Measurements from ENCODE around the gene DCTN3. TPM values are rescaled to one million over a fixed set of nuclear protein-coding genes. Genes with fewer than 3 reads are reported as not detected.

The DCTN3 gene
- 72.2 TPM for total RNA-seq (2013)
- polyA plus RNA-seq (100 to 1,000 TPM; 120 to 174 (median 143) TPM), polyA minus RNA-seq (49.2 and 76.1 TPM in 2 replicates), total RNA-seq (3.5 to 22.3 (median 18.7) reads per million in 11 experiments)

DNA sequence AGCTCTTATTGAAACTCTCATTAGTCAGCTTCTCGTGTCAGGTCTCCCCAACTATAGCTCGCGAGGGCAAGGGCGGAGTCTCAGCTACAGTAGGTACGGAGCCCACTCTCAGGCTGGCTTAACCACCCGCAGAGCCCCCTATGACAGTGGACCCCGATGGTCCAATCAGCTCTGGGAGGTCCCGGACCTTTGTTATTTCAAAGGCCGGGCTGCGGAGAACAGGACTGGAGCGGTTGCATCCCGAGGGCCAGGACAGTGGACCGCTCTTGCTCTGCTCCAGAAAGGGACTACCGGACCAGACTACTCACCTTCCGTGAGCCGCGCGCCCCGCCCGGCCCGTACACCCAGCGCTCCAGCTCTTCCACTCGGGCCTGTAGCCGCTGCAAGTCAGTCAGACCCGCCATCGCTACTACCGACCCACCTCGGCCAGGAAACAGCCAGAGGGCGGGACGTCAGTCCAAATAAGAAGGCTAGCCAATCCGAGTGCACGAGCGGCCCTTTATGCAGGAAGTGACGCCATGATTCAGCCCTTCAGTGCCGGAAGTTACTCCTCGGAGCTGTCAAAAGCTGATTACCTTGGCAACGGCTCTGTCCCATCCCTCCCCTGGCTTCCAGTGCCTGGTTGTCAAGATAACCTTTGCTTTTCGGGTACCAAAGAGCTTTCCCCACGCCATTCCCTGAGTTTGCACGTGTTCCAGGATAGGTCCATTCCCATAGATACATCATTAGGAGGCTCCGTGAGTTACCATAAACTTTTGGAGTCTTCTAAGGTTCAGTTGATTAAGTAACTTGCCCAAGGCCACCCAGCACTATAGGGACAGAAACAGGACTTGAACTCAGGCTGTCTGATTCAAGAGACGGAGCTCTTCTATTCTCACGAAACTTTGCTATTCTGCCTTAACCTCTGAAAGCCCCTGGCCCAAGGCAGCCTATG lies at the start of gene DCTN3:
Gene DCTN3, minus strand, starts transcription at position 435 of the 934 bp plus-strand sequence. Its CDS starts 31 bp downstream, at position 404.
- H3K4me3 ChIP-seq (replicated peaks in 1 of 3; ENCODE audit: low read depth in 2 of 3, low read length in 3 of 3) = peak within 1 kb of the TSS; percentile 68 to 88 (median 86)
- peaks cover 32 to 39% of the 10 kb centered on the region in 2 donors for H3K27me3 ChIP-seq (ENCODE audit: control insufficient read depth in 2 of 2, insufficient read depth in 2 of 2, low read length in 2 of 2)
- DNase-seq = peak; percentile 92 to 98 (median 94)
- H4K20me1 ChIP-seq (ENCODE audit: insufficient read depth, low read length) = no peaks in the 10 kb centered on the region
- H3K36me3 Mint-ChIP-seq = peaks cover 34 to 44% of the 10 kb centered on the region in 2 donors
- TF ChIP-seq, protein P1, sequence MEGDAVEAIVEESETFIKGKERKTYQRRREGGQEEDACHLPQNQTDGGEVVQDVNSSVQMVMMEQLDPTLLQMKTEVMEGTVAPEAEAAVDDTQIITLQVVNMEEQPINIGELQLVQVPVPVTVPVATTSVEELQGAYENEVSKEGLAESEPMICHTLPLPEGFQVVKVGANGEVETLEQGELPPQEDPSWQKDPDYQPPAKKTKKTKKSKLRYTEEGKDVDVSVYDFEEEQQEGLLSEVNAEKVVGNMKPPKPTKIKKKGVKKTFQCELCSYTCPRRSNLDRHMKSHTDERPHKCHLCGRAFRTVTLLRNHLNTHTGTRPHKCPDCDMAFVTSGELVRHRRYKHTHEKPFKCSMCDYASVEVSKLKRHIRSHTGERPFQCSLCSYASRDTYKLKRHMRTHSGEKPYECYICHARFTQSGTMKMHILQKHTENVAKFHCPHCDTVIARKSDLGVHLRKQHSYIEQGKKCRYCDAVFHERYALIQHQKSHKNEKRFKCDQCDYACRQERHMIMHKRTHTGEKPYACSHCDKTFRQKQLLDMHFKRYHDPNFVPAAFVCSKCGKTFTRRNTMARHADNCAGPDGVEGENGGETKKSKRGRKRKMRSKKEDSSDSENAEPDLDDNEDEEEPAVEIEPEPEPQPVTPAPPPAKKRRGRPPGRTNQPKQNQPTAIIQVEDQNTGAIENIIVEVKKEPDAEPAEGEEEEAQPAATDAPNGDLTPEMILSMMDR (IDR thresholded peaks at IDR 0.05) = no peak
- peaks cover 10% of the 10 kb centered on the region for H3K79me2 ChIP-seq (ENCODE audit: insufficient read depth, low read length)
- peak within 1 kb of the TSS; percentile 84 to 93 (median 88) for H3K27ac Mint-ChIP-seq
- peak within 1 kb of the TSS; percentile 93 for H3K4me2 ChIP-seq (replicated peaks; ENCODE audit: extremely low read depth, low read length, poor library complexity, severe bottlenecking)
- H3K27ac ChIP-seq (ENCODE audit: low read depth in 1 of 2, low read length in 2 of 2) = peak within 1 kb of the TSS; percentile 32 to 78
- H3K9me3 ChIP-seq (replicated peaks in 1 of 2; ENCODE audit: control insufficient read depth in 1 of 2, insufficient read depth in 1 of 2, low read length in 2 of 2) = peaks cover 0 to 30% of the 10 kb centered on the region in 2 donors
- H3K4me1 ChIP-seq (ENCODE audit: control insufficient read depth in 1 of 2, insufficient read depth in 2 of 2, low read length in 2 of 2) = peaks cover 14 to 20% of the 10 kb centered on the region in 2 donors
- H3K27me3 Mint-ChIP-seq (ENCODE audit: low read depth in 3 of 3) = peaks cover 44% of the 10 kb centered on the region in 3 donors
- H3K4me1 Mint-ChIP-seq = peaks cover 23% of the 10 kb centered on the region
- peaks cover 28 to 35% of the 10 kb centered on the region in 2 donors for H3K36me3 ChIP-seq (replicated peaks in 1 of 2; ENCODE audit: control insufficient read depth in 1 of 2, insufficient read depth in 2 of 2, low read length in 2 of 2)
- under 1% methylated on average over 40 of the region's 43 CpGs for WGBS (ENCODE audit: insufficient coverage)
- intact Hi-C loops (cut with micrococcal nuclease) = no loop called here
- peak within 1 kb of the TSS; percentile 80 for H3K9ac ChIP-seq (ENCODE audit: insufficient read depth, low read length, poor library complexity, severe bottlenecking)
- H2AFZ ChIP-seq (ENCODE audit: insufficient read depth, low read depth, low read length, poor library complexity, severe bottlenecking) = peak within 1 kb of the TSS; percentile 96
- peak within 1 kb of the TSS; percentile 89 to 97 for H3K4me3 Mint-ChIP-seq
- peaks cover 3 to 29% (median 20%) of the 10 kb centered on the region in 7 donors for H3K9me3 Mint-ChIP-seq

Data from CD14-positive monocyte (primary cell).